ENCODE results near the gene SMARCA4.
"Not testable (repeated sequence)": the region's sequence is repeated elsewhere in the genome, so short reads cannot be mapped to it uniquely, and the experiment has no call there.

Gene SMARCA4

GRCh38 chr19:10928563-10929401, 32.0 kb upstream of the SMARCA4 start, which contains the start of the genes TIMM29 and YIPF2:
Gene TIMM29, plus strand, starts transcription at chr19:10928811. Its CDS starts 12 bp downstream, at chr19:10928823.
Gene YIPF2, minus strand, starts transcription at chr19:10928639. Its CDS starts 229 bp downstream, at chr19:10928410.
- peak; percentile 95 to 99 (median 97) for DNase-seq
- intact Hi-C loops (cut with DNase I): loop anchor here (1.0 to 5.0 kb wide), 2 partner anchors 32 to 56 kb away; partner anchors contain the start of gene CARM1

GRCh38 chr19:10929402-10929794, 31.4 kb upstream of the SMARCA4 start:
- DNase-seq: peak in 2 of 10 donors; percentile 72 to 86
- intact Hi-C loops (cut with DNase I): loop anchor here (5.0 kb wide), 1 partner anchor 57 kb away; the partner anchor contains the start of gene CARM1

- intact Hi-C loops (cut with DNase I): no loop called here
- DNase-seq: no peak
These were observed 25.3 kb upstream of the SMARCA4 start for GRCh38 chr19:10935371-10936059.

- peak in 2 of 10 donors; percentile 31 to 87 for DNase-seq
- intact Hi-C loops (cut with DNase I): no loop called here
These were observed 24.2 kb upstream of the SMARCA4 start for GRCh38 chr19:10936661-10937084.

- not testable (repeated sequence) for DNase-seq
- intact Hi-C loops (cut with DNase I): loop anchor here (10.0 kb wide), 1 partner anchor 193 kb away; no protein-coding TSS in a partner anchor
These were observed 19.2 kb upstream of the SMARCA4 start for GRCh38 chr19:10941649-10942048.

- not testable (repeated sequence) for DNase-seq
- intact Hi-C loops (cut with DNase I): loop anchor here (10.0 kb wide), 1 partner anchor 191 kb away; no protein-coding TSS in a partner anchor
These were observed 17.4 kb upstream of the SMARCA4 start for GRCh38 chr19:10943412-10943811.

- no peak for DNase-seq
- intact Hi-C loops (cut with DNase I): loop anchor here (10.0 kb wide), 1 partner anchor 190 kb away; no protein-coding TSS in a partner anchor
These were observed 15.6 kb upstream of the SMARCA4 start for GRCh38 chr19:10945264-10945663.

- no peak for DNase-seq
- intact Hi-C loops (cut with DNase I): loop anchor here (10.0 kb wide), 1 partner anchor 188 kb away; no protein-coding TSS in a partner anchor
These were observed 13.7 kb upstream of the SMARCA4 start for GRCh38 chr19:10946958-10947657.

GRCh38 chr19:10952809-10953208, 8.0 kb upstream of the SMARCA4 start:
- intact Hi-C loops (cut with DNase I): no loop called here
- DNase-seq: peak in 1 of 10 donors; percentile 53

GRCh38 chr19:10959277-10959968, 1.4 kb upstream of the SMARCA4 start:
- DNase-seq; intact Hi-C loops (cut with DNase I): not testable (repeated sequence)

- intact Hi-C loops (cut with DNase I): no loop called here
These were observed 437 bp downstream of the SMARCA4 start for GRCh38 chr19:10961073-10961860.

GRCh38 chr19:10962863-10963262, 2.0 kb downstream of the SMARCA4 start:
- DNase-seq: no peak
- intact Hi-C loops (cut with DNase I): no loop called here

More at GRCh38 chr19:10961073-10961860, 437 bp downstream of the SMARCA4 start:
- DNase-seq: peak in 8 of 10 donors; percentile 3 to 94 (median 50)

GRCh38 chr19:10963865-10964264, 3.0 kb downstream of the SMARCA4 start:
- intact Hi-C loops (cut with DNase I): no loop called here

GRCh38 chr19:10964903-10965302, 4.1 kb downstream of the SMARCA4 start:
- intact Hi-C loops (cut with DNase I): no loop called here

More at GRCh38 chr19:10963865-10964264, 3.0 kb downstream of the SMARCA4 start:
- DNase-seq: no peak

GRCh38 chr19:10965398-10965797, 4.6 kb downstream of the SMARCA4 start:
- intact Hi-C loops (cut with DNase I): no loop called here
- no peak for DNase-seq

More at GRCh38 chr19:10964903-10965302, 4.1 kb downstream of the SMARCA4 start:
- no peak for DNase-seq

- DNase-seq: no peak
- intact Hi-C loops (cut with DNase I): no loop called here
These were observed 6.0 kb downstream of the SMARCA4 start for GRCh38 chr19:10966809-10967208.

GRCh38 chr19:10968527-10969135, 7.8 kb downstream of the SMARCA4 start:
- no peak for DNase-seq

GRCh38 chr19:10971107-10971726, 10.4 kb downstream of the SMARCA4 start:
- intact Hi-C loops (cut with DNase I): no loop called here
- no peak for DNase-seq

More at GRCh38 chr19:10968527-10969135, 7.8 kb downstream of the SMARCA4 start:
- intact Hi-C loops (cut with DNase I): no loop called here
